ENCODE results near the gene RIN1. TPM values are rescaled to one million over a fixed set of nuclear protein-coding genes. Genes with fewer than 3 reads are reported as not detected.

RIN1 gene
- total RNA-seq, 2 donors from 2014 or later, result 1.8 to 2.8 TPM

DNA sequence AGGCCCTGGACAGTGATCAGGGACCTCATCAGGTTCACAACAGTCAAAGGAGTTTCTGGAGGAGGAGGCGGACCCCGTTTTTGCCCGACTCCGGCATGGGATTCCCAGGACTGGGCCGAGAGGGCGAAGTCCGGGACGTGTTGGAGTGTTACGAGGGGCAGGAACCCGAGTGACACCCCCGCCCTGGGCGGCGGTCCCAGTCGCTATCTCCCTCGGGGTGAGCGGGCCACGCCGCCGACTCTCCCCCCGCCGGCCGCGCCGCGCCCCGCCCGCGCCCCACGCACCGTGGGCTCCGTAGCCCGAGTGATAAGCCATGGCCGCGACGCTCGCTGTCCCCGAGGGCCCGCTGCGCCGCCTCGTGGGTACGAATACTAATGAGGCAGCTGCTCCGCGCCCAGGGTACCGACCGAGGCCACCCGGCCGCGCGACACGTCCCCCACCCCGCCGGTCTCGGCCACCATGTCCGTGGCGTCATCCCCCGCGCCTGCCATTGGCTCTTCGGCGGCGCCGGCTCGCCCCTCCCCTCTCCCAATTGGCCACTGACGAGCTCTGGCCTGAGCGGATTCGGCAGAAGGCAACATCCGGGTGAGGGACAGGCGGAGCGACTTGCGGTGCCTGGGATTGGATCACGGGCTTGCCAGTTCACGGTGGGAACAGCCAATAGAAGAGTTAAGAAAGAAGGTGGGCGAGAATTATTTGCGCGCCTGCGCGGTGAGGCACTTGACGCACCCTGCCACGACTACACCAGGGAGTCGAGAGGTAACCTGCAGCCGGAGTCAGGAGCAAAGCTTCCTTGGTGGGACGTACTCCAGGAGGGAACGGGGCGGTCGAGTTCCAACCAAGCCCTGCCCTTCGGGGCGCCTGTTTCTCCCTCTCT lies 47.3 kb downstream of the RIN1 start, which contains the start of gene YIF1A:
Gene YIF1A, minus strand, starts transcription at position 473 of the 877 bp plus-strand sequence. Its CDS starts 158 bp downstream, at position 315.
- H3K27ac Mint-ChIP-seq, result peak within 1 kb of the TSS; percentile 94
- H3K4me3 Mint-ChIP-seq, result peak within 1 kb of the TSS; percentile 92 to 93
- peaks cover 27% of the 10 kb centered on the region for H3K27me3 Mint-ChIP-seq (ENCODE audit: low read depth)
- H3K4me1 Mint-ChIP-seq (ENCODE audit: low read depth), result peaks cover 28% of the 10 kb centered on the region
- peaks cover 0 to 2% of the 10 kb centered on the region in 2 donors for H3K36me3 Mint-ChIP-seq (ENCODE audit: insufficient read depth in 2 of 2)
- DNase-seq (peak; percentile 99), ATAC-seq (replicated peaks in 1 of 2) (peak; percentile 93)
- H3K9me3 Mint-ChIP-seq, result no peaks in the 10 kb centered on the region

DNA sequence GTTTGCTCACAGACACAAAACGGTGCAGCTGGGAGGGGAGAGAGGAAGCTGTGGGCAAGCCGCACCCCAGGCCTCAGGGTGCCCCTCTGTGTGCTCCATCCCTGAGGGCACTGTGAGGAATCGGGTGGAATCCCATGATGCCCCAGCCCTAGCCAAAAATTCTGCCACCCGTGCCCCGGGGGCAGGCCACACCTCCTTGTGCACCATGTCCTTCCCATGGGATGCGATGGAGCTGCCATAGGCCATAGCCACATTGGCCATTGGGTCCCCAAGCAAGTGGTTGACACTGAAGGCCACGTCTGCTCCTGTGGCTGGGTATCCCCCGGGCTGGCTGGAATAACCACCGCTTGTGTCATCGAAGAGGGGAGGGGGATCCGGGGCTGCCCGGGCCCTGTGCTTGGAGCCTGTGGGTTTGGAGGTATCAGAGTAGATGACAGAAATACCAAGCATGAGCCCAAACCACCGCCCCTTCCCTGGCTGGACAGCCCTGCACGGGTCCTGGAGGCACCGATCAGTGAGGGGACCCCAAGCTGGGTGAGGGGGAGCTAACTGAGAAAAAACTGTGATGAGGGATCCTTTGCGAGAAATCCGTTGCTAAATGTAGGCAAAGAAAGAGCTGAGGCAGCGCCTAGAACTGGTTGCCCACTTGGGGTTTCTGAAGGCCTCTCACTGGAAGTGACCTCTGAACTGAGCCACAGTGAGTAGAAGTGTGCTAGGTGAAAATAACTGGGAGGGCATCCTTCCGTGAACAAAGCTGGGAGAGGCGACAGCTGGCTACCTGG lies 48.2 kb downstream of the RIN1 start:
- no peak for DNase-seq
- Mint-ChIP-seq H3K36me3 (ENCODE audit: insufficient read depth in 2 of 2) (peaks cover 0 to 2% of the 10 kb centered on the region in 2 donors), H3K27ac (peak overlapping the region; percentile 52), H3K27me3 (ENCODE audit: low read depth) (peaks cover 19% of the 10 kb centered on the region), H3K9me3 (no peaks in the 10 kb centered on the region), H3K4me1 (ENCODE audit: low read depth) (peaks cover 30% of the 10 kb centered on the region), H3K4me3 (peak overlapping the region; percentile 92 to 93)
- ATAC-seq (replicated peaks in 1 of 2), result no peak

- Mint-ChIP-seq H3K9me3 (no peaks in the 10 kb centered on the region), H3K27me3 (ENCODE audit: low read depth) (peaks cover 12% of the 10 kb centered on the region), H3K27ac (no peak overlapping the region), H3K4me1 (ENCODE audit: low read depth) (peaks cover 31% of the 10 kb centered on the region), H3K4me3 (peak overlapping the region; percentile 92 to 93), H3K36me3 (ENCODE audit: insufficient read depth in 2 of 2) (peaks cover 0 to 2% of the 10 kb centered on the region in 2 donors)
- ATAC-seq (replicated peaks in 1 of 2), result no peak
- DNase-seq, result no peak
Measured at GRCh38 chr11:66287211-66287888, 48.9 kb downstream of the RIN1 start.

- no peak for ATAC-seq (replicated peaks in 1 of 2)
- Mint-ChIP-seq H3K4me3 (peak overlapping the region; percentile 2 to 44), H3K27ac (no peak overlapping the region), H3K9me3 (no peaks in the 10 kb centered on the region), H3K36me3 (ENCODE audit: insufficient read depth in 2 of 2) (peaks cover 0 to 2% of the 10 kb centered on the region in 2 donors), H3K27me3 (ENCODE audit: low read depth) (peaks cover 10% of the 10 kb centered on the region), H3K4me1 (ENCODE audit: low read depth) (peaks cover 35% of the 10 kb centered on the region)
- DNase-seq, result no peak
Measured at GRCh38 chr11:66286699-66287098, 49.5 kb downstream of the RIN1 start.

- Mint-ChIP-seq H3K27me3 (ENCODE audit: low read depth) (peaks cover 7% of the 10 kb centered on the region), H3K4me3 (no peak overlapping the region), H3K4me1 (ENCODE audit: low read depth) (peaks cover 34% of the 10 kb centered on the region), H3K36me3 (ENCODE audit: insufficient read depth in 2 of 2) (peaks cover 0 to 2% of the 10 kb centered on the region in 2 donors), H3K9me3 (no peaks in the 10 kb centered on the region), H3K27ac (no peak overlapping the region)
- DNase-seq (no peak), ATAC-seq (replicated peaks in 1 of 2) (no peak)
Measured at GRCh38 chr11:66285250-66285947, 50.8 kb downstream of the RIN1 start.

DNA sequence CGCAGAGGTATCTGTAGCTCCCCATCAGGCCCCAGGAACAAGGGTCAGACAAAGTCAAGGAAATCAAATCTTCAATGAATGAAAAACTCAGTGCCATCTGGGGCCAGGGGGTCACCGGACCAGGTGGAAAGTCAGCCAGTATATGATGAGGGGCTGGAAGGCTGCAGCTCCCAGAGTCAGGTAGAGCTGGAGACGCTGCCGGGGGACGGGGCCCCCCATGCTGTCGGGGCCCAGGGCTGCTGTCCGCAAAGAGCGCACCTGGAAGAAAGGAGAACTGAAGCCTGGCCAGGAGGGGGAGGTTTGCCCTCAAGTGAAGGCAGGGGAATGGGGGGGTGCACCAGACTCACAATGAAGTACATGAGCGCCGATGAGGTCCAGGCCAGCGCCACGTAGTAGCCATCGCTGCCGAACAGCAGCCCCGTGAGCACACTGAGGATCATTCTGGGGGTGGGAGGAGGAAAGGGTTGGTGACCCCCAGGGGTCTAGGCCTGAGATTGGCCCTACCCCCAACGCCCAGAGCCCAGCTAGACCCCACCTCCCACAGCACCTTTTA lies 51.6 kb downstream of the RIN1 start:
- Mint-ChIP-seq H3K4me1 (ENCODE audit: low read depth) (peaks cover 28% of the 10 kb centered on the region), H3K27me3 (ENCODE audit: low read depth) (peaks cover 10% of the 10 kb centered on the region), H3K9me3 (no peaks in the 10 kb centered on the region), H3K36me3 (ENCODE audit: insufficient read depth in 2 of 2) (peaks cover 0 to 2% of the 10 kb centered on the region in 2 donors), H3K4me3 (no peak overlapping the region), H3K27ac (no peak overlapping the region)
- ATAC-seq (replicated peaks in 1 of 2) (no peak), DNase-seq (no peak)

DNA sequence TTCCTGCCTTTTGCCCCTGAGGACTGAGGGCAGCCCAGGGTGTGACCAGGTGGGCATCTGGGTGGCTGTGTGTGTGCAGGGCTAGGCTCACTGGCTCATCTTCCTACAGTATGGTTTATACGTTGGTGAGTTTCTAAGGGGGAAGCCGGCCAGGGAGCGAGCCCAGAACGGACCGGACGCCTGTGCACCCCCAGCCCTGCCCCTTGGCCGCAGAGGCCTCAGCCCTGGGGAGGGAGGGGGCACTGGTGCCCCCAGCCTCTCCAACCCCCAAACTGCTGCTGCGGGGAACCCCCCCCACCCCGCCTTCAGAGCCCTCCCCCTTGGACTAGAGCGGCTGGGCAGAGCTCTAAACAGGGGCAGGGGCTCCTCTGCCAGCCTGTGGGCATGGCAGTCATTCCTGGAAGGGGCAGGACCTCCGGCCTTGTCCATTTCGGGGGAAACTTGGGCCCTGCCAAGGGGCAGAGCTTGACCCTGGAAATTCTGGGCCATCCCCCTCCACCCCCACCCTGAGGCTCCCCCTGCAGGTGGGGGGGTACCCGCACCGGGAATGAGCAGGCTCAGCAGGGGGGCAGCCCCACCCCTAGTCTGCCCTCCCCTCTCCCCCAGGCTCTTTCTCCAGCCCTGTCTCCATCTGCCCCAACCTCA lies 52.7 kb downstream of the RIN1 start:
- Mint-ChIP-seq H3K36me3 (ENCODE audit: insufficient read depth in 2 of 2) (peaks cover 0 to 2% of the 10 kb centered on the region in 2 donors), H3K4me3 (no peak overlapping the region), H3K9me3 (no peaks in the 10 kb centered on the region), H3K27ac (peak overlapping the region; percentile 23), H3K4me1 (ENCODE audit: low read depth) (peaks cover 33% of the 10 kb centered on the region), H3K27me3 (ENCODE audit: low read depth) (peaks cover 19% of the 10 kb centered on the region)
- ATAC-seq (replicated peaks in 1 of 2) (no peak), DNase-seq (no peak)

GRCh38 chr11:66282468-66283455 lies 53.5 kb downstream of the RIN1 start:
- Mint-ChIP-seq H3K36me3 (ENCODE audit: insufficient read depth in 2 of 2) (peaks cover 0 to 2% of the 10 kb centered on the region in 2 donors), H3K4me1 (ENCODE audit: low read depth) (peaks cover 32% of the 10 kb centered on the region), H3K9me3 (no peaks in the 10 kb centered on the region), H3K4me3 (peak overlapping the region; percentile 29 to 34), H3K27ac (peak overlapping the region; percentile 42), H3K27me3 (ENCODE audit: low read depth) (peaks cover 19% of the 10 kb centered on the region)
- ATAC-seq (replicated peaks in 1 of 2) (peak; percentile 87 to 88), DNase-seq (peak; percentile 99)

Other genes with a start within 250 kb of the RIN1 start
- gene KLC2, start 78.7 kb downstream of the RIN1 start, total RNA-seq, result 10 to 100 TPM; 51.9 to 54.8 TPM
- 100 to 1,000 TPM; 127 to 139 TPM for gene RAB1B, start 67.8 kb downstream of the RIN1 start, total RNA-seq
- 1 to 10 TPM; 1.2 to 3.5 TPM for gene CNIH2, start 58.3 kb downstream of the RIN1 start, total RNA-seq
- 10 to 100 TPM; 42.9 to 50.8 TPM for gene YIF1A, start 47.3 kb downstream of the RIN1 start, total RNA-seq
- gene TMEM151A, start 44.5 kb downstream of the RIN1 start, total RNA-seq, result under 1 TPM in 1 of 2 donors, not detected in 1; 0.10 TPM
- 1 to 10 TPM; 3.0 to 3.9 TPM for gene CD248, start 19.4 kb downstream of the RIN1 start, total RNA-seq
- gene BRMS1, start 8.7 kb upstream of the RIN1 start, total RNA-seq, result 10 to 100 TPM; 41.4 to 46.4 TPM
- gene B4GAT1, start 11.2 kb upstream of the RIN1 start, total RNA-seq, result 1 to 10 TPM; 6.3 to 8.3 TPM
- 1 to 10 TPM; 3.3 to 3.6 TPM for gene SLC29A2, start 35.3 kb upstream of the RIN1 start, total RNA-seq
- gene NPAS4, start 84.6 kb upstream of the RIN1 start, total RNA-seq, result not detected
- 10 to 100 TPM; 57.4 to 66.6 TPM for gene MRPL11, start 102.4 kb upstream of the RIN1 start, total RNA-seq
- gene PELI3, start 130.5 kb upstream of the RIN1 start, total RNA-seq, result 1 to 10 TPM; 6.2 to 6.6 TPM
- 10 to 100 TPM; 48.3 to 56.9 TPM for gene DPP3, start 144.0 kb upstream of the RIN1 start, total RNA-seq
- 10 to 100 TPM; 18.1 to 18.8 TPM for gene BBS1, start 174.2 kb upstream of the RIN1 start, total RNA-seq
- 10 to 100 TPM; 19.8 to 22.0 TPM for gene ZDHHC24, start 209.6 kb upstream of the RIN1 start, total RNA-seq
- gene ACTN3, start 210.5 kb upstream of the RIN1 start, total RNA-seq, result under 1 TPM in 1 of 2 donors, not detected in 1; 0.32 TPM
- 1 to 10 TPM; 6.3 to 6.8 TPM for gene CTSF, start 232.2 kb upstream of the RIN1 start, total RNA-seq